IgD-negative memory B cell (primary cell): ENCODE data around the gene SHROOM3. TPM values are rescaled to one million over a fixed set of nuclear protein-coding genes. Genes with fewer than 3 reads are reported as not detected.

Source experiments
- H3K27ac Mint-ChIP-seq, 3 donors: one replicate each; pipeline ENCODE4 v1.8.0; 2020 to 2022; ENCODE audit warnings: mild to moderate bottlenecking in 3 of 3, mixed read lengths in 3 of 3, moderate library complexity in 1 of 3
- H3K27me3 Mint-ChIP-seq: one replicate; pipeline ENCODE4 v1.8.0; 2021; ENCODE audit warnings: mixed read lengths
- H3K36me3 Mint-ChIP-seq: one replicate; pipeline ENCODE4 v1.8.0; 2020; ENCODE audit warnings: mild to moderate bottlenecking, mixed read lengths
- H3K4me1 Mint-ChIP-seq, 3 donors: one replicate each; pipeline ENCODE4 v1.8.0; 2020 to 2022; ENCODE audit warnings: mixed read lengths in 3 of 3, mild to moderate bottlenecking in 1 of 3
- H3K4me3 Mint-ChIP-seq, 4 donors: one replicate each; pipeline ENCODE4 v1.8.0; 2020 to 2022; ENCODE audit warnings: mild to moderate bottlenecking in 4 of 4, mixed read lengths in 4 of 4, moderate library complexity in 3 of 4
- H3K9me3 Mint-ChIP-seq, 3 donors: one replicate each; pipeline ENCODE4 v1.8.0; 2020 to 2021; ENCODE audit warnings: mixed read lengths in 3 of 3, mild to moderate bottlenecking in 1 of 3
- polyA plus RNA-seq: library from polyadenylated mRNA; unstranded; fragments of 300-500 nt; fragmentation: Illumina TruSeq; gene quantifications from one replicate; pipeline ENCODE4 v1.2.3, GENCODE V29; 2021

SHROOM3 gene
- polyA plus RNA-seq, 1 donor from 2014 or later: not detected

DNA sequence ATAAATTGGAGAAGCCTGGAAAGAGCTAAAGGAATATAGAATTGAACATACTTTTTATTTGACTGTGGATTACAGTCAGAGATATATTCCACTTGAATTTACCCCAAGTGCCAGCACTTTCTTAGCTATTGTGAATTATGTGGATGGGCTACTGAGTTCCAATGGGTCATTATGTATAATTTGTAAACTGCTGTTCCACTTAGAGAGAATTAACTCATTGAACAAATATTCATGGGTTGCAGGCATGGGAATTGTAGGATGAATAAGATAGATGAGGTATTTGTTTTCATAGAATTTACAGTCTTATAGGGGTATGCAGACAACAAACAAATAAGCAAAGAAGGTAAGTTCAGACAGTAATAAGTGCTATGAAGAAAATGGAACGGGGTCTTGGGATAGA is 195.7 kb downstream of the SHROOM3 start:
- no peak overlapping the region for H3K4me3 Mint-ChIP-seq
- no peaks in the 10 kb centered on the region for H3K36me3 Mint-ChIP-seq
- peak overlapping the region in 1 of 3 donors; percentile 2 for H3K27ac Mint-ChIP-seq
- peaks cover 0 to 2% (median 0%) of the 10 kb centered on the region in 3 donors for H3K4me1 Mint-ChIP-seq
- H3K9me3 Mint-ChIP-seq: no peaks in the 10 kb centered on the region
- H3K27me3 Mint-ChIP-seq: peaks cover 6% of the 10 kb centered on the region

DNA sequence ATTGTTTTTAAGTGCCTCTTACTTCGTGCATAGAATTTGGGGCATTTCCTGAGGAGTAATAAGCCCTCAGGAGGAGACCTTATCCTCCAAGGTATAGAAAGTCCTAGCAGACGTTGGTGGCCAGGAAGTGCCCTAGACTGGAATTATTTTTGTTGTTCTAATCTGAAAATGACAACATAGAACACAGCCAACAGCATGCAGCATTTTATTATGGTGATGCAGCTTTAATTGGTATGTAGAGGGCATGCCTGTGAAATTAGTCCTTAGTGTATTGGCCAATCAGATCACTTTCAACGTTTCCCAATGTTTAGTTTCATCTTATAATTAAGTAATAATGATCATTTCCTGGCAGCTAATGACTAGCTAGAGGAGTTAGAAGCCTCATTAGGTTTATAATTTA is 199.2 kb downstream of the SHROOM3 start:
- no peak overlapping the region for H3K27ac Mint-ChIP-seq
- H3K4me1 Mint-ChIP-seq: peaks cover 0 to 2% (median 0%) of the 10 kb centered on the region in 3 donors
- H3K9me3 Mint-ChIP-seq: peaks cover 0 to 4% (median 0%) of the 10 kb centered on the region in 3 donors
- peaks cover 5% of the 10 kb centered on the region for H3K27me3 Mint-ChIP-seq
- no peak overlapping the region for H3K4me3 Mint-ChIP-seq
- no peaks in the 10 kb centered on the region for H3K36me3 Mint-ChIP-seq

DNA sequence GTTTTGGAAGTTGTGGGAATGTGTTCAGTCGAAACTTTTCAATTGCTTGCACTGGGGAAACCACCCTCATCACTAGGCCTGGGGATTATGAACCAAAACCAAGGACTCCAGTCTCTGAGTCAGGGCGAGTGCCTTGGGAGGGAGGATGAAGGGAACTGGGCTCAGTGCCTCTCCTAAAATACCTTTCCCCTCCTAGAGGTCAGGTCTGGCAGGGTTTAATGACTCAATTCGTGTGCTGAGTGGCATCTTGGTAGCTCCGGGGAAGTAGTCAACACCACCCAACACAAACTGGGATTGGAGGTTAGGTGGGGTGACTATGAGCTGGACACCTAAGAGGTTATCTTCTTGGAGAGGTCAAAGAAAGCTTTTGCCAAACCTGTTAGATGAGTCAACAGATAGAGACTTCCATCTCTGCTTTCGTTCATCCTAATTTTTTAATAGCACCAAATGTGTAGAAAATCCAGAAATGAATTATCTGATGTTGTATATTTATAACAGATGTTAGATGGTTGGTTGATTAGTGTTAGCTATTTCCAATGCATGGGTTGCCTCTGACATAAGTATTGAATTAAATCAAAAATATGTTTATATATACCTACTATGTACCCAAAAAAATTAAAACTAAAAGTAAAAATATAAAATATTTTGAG is 202.8 kb downstream of the SHROOM3 start:
- Mint-ChIP-seq H3K27ac (no peak overlapping the region), H3K4me3 (no peak overlapping the region), H3K9me3 (peaks cover 0 to 5% (median 0%) of the 10 kb centered on the region in 3 donors), H3K27me3 (peaks cover 8% of the 10 kb centered on the region), H3K36me3 (no peaks in the 10 kb centered on the region), H3K4me1 (peaks cover 0 to 4% (median 4%) of the 10 kb centered on the region in 3 donors)

DNA sequence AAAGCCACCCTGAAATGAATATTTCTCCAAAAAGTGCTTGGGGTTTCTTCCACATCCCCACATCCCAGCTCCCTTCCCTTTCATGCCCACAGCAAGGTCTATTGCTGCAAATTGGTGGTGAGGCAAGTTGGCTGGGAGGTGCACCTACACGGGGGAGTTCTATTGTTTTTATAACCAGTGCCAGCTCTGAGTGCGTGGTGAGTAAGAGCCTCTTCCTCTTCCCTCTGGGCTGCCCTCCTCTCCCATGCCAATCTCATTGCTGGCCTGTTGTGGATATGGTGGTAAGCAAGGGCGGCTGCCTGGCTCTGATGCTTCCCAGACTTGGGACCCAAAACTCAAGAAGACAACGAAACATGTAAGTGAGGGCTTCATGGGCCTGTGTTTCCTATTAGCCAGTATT is 204.3 kb downstream of the SHROOM3 start:
- no peaks in the 10 kb centered on the region for H3K36me3 Mint-ChIP-seq
- peaks cover 0 to 5% (median 0%) of the 10 kb centered on the region in 3 donors for H3K9me3 Mint-ChIP-seq
- peak overlapping the region in 1 of 4 donors; percentile 4 for H3K4me3 Mint-ChIP-seq
- no peak overlapping the region for H3K27ac Mint-ChIP-seq
- H3K27me3 Mint-ChIP-seq: peaks cover 8% of the 10 kb centered on the region
- H3K4me1 Mint-ChIP-seq: peaks cover 0 to 6% (median 4%) of the 10 kb centered on the region in 3 donors

DNA sequence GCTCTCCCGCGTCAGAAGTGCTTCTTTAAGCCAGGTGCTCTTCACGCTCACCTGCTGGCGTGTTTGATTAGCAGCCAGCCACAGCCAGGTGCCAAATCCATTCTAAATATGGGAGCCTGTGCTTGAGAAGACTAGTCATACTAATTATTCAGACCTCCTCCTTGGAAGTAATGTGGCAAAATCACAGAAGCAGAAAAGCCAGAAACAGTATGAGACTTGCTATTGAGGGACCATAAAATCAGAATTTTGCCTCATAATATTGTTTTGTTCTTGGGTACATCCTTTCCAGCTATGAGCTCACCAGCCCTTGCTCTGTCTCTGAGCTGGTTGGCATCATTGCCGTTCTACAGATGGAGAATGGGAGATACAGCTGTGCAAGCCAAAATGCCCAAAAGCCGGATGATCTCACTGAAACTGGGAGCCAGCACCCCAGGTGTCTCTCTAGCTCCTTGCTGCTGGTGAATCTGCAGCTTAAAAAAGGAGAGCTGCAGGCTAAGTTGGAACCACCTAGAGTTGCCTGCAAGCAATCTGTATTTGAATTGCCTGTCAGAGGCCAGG is 205.4 kb downstream of the SHROOM3 start:
- H3K9me3 Mint-ChIP-seq: peaks cover 0 to 5% (median 0%) of the 10 kb centered on the region in 3 donors
- H3K4me1 Mint-ChIP-seq: peaks cover 0 to 7% (median 4%) of the 10 kb centered on the region in 3 donors
- H3K4me3 Mint-ChIP-seq: no peak overlapping the region
- peaks cover 8% of the 10 kb centered on the region for H3K27me3 Mint-ChIP-seq
- no peak overlapping the region for H3K27ac Mint-ChIP-seq
- no peaks in the 10 kb centered on the region for H3K36me3 Mint-ChIP-seq

DNA sequence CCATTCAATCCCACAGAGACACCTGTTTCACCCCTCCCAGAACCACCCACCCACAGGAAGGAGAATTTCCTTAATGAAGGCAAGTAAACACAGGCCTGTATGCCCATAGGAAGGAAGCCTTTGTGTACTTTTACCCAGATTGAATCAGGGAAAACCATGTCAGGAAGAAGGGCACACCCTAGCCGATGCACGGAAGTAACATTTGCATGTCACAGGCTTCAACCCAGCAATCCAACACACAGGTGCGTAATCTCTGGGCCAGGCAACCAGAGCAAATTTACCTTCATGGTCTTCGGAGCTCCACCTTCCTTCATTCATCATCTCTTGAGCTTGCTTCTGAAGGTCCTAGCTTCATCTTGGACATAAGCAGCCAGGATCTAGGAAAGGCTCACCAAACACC is 206.3 kb downstream of the SHROOM3 start:
- no peaks in the 10 kb centered on the region for H3K36me3 Mint-ChIP-seq
- peaks cover 0 to 4% (median 0%) of the 10 kb centered on the region in 3 donors for H3K9me3 Mint-ChIP-seq
- peaks cover 8% of the 10 kb centered on the region for H3K27me3 Mint-ChIP-seq
- peak overlapping the region in 1 of 4 donors; percentile 81 for H3K4me3 Mint-ChIP-seq
- H3K4me1 Mint-ChIP-seq: peaks cover 0 to 7% (median 4%) of the 10 kb centered on the region in 3 donors
- H3K27ac Mint-ChIP-seq: peak overlapping the region in 1 of 3 donors; percentile 69

DNA sequence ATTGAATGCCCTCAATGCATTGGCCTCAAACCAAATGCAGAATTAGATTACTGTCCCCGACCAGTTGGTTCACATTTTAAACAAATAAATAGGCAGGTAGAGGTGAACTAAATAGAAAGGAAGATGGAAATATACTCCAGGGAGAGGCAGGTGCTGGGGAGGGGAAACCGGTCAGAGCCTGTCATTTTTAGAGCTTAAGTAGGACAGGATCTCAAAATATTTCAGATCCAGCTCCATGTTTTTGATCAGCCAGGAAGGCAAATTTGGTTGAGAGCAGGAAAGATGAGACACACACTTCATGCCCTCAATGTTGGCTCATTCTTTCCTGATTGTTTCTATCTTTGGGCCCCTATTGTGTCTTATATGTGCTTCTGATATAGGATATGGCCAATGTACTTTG is 206.7 kb downstream of the SHROOM3 start:
- Mint-ChIP-seq H3K36me3 (no peaks in the 10 kb centered on the region), H3K27me3 (peaks cover 8% of the 10 kb centered on the region), H3K4me3 (no peak overlapping the region), H3K4me1 (peaks cover 0 to 7% (median 4%) of the 10 kb centered on the region in 3 donors), H3K9me3 (peaks cover 0 to 2% (median 0%) of the 10 kb centered on the region in 3 donors), H3K27ac (peak overlapping the region in 1 of 3 donors; percentile 28)

DNA sequence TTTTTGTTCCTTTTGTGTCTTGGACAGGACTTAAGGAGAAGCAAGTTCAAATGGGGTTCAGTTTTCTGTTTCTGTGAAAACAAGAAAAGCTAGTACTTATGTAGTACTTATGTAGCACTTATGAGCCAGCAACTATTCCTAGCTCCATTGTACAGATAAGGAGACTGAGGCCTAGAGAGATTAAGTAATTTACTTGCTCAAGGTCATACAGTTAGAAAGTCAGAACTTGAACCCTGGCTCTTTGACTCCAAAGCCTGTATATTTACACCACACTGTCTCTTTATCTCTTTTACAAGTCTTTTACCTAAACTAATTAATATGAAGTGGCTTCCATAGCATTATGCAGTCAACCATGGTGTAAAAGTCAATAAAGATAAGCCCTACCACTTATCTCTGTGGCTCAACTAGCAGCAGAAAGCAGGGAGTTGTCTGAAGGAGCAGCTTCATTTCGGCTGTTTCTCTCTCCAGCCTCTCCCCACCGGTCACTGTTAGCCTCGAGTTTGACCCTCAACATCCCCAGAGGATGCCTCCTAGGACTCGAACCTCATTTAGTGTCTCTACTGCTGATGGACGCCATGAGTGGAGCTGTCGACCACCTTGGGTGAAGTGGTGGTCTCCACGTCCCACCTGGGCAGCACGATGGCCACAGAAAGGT is 209.9 kb downstream of the SHROOM3 start:
- no peak overlapping the region for H3K4me3 Mint-ChIP-seq
- H3K4me1 Mint-ChIP-seq: peaks cover 0 to 7% (median 4%) of the 10 kb centered on the region in 3 donors
- no peak overlapping the region for H3K27ac Mint-ChIP-seq
- H3K36me3 Mint-ChIP-seq: no peaks in the 10 kb centered on the region
- peaks cover 5% of the 10 kb centered on the region for H3K27me3 Mint-ChIP-seq
- H3K9me3 Mint-ChIP-seq: peaks cover 0 to 3% (median 0%) of the 10 kb centered on the region in 3 donors

DNA sequence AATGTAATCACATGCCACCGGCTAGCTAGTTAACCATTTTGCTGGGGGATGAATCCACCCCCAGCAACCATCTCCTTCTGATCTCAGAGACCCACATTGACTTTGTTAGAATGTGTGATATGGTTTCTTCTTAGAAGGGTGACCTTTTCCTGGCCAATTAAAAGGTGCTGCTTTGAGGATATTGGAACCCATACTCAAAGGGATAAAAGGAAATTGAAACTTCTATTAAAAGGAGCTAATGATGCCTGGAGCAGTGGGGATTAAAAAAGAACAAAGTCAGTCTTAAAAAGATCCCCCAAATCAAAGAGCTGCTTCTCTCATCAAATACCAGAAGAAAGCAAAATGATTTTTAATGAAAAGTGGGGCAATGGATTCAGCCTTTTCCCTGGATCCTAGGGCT is 214.1 kb downstream of the SHROOM3 start:
- Mint-ChIP-seq H3K27ac (no peak overlapping the region), H3K36me3 (no peaks in the 10 kb centered on the region), H3K27me3 (no peaks in the 10 kb centered on the region), H3K4me1 (peaks cover 0 to 1% (median 0%) of the 10 kb centered on the region in 3 donors), H3K9me3 (peaks cover 0 to 6% (median 4%) of the 10 kb centered on the region in 3 donors), H3K4me3 (no peak overlapping the region)

DNA sequence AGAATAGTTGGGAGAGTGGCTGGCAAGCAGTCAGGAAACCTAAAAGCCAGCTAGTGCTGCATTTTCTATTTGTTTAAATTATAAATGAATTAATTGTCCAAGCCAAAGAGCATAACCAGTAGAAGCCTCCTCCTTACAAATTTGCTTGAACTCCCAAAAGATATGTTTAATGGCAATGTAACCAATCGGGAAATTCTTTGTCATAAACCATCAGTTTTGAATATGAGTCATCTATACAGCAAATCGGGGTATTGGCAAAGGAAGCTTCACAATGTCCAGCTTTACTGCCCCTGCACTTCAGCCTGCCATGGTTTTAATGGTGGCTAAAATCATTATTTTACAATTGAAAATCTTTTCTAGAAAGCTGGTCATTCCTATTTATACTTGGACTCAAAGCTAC is 216.6 kb downstream of the SHROOM3 start:
- Mint-ChIP-seq H3K27me3 (no peaks in the 10 kb centered on the region), H3K9me3 (peaks cover 0 to 6% (median 4%) of the 10 kb centered on the region in 3 donors), H3K4me1 (no peaks in the 10 kb centered on the region), H3K4me3 (no peak overlapping the region), H3K36me3 (no peaks in the 10 kb centered on the region), H3K27ac (no peak overlapping the region)

DNA sequence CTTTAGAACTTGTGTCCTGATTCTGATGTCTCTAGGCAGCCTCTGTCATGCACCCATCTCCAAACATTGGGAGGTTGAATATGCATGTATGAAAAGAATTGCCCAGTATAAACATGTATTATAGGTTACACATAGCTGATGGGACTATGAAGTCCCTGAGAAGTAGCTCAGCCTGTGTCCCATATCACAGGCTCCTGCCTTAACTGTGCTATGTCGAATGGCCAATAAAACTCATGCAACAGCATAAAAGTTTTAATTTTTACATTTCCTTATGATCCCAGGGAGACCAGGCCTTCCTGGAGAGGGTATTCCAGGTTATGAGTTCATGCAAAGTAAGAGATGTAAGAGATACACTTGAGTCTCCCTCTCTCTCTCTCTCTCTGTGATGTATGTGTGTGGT is 217.4 kb downstream of the SHROOM3 start:
- no peaks in the 10 kb centered on the region for H3K27me3 Mint-ChIP-seq
- H3K4me1 Mint-ChIP-seq: no peaks in the 10 kb centered on the region
- H3K4me3 Mint-ChIP-seq: no peak overlapping the region
- no peak overlapping the region for H3K27ac Mint-ChIP-seq
- H3K36me3 Mint-ChIP-seq: no peaks in the 10 kb centered on the region
- peaks cover 0 to 6% (median 4%) of the 10 kb centered on the region in 3 donors for H3K9me3 Mint-ChIP-seq

DNA sequence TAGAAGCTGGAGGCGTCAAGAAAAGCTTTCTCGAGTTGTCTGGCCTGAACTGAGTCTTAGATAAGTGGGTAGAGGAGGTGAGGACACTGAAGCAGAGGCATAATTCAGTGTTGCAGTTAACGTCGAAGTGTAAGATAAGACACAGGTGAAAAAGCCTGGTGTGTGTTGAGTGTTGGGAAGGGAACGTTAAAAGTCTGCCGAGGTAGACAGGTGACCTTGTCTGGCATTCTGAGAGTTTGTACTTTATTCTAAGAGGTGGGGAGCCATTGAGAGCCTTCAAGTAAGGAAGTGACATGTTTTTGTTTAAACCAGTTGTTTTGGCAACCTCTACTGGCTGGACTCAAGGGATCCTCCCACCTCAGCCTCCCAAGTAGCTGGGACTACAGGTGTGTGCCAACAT is 219.1 kb downstream of the SHROOM3 start:
- H3K27me3 Mint-ChIP-seq: no peaks in the 10 kb centered on the region
- H3K36me3 Mint-ChIP-seq: no peaks in the 10 kb centered on the region
- H3K4me1 Mint-ChIP-seq: no peaks in the 10 kb centered on the region
- no peak overlapping the region for H3K27ac Mint-ChIP-seq
- H3K9me3 Mint-ChIP-seq: peaks cover 0 to 6% (median 4%) of the 10 kb centered on the region in 3 donors
- no peak overlapping the region for H3K4me3 Mint-ChIP-seq

DNA sequence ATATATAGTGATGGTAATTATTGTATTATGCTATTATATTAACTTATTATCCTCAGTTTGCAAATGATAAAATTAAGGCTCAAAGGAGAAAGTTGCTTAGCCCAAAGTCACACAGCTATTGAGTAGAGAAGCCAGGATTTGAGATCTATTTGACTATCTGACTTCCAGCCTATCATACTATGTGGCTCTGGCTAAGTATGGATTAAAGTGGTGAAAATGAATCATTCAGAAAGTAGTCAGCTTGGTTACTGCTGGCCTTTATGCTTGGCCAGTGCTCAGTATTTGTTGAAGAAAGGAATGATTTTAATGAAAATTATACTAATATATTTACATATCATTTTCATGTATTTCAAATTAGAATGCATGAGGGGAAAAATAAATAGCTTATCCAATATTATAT is 219.8 kb downstream of the SHROOM3 start:
- Mint-ChIP-seq H3K36me3 (no peaks in the 10 kb centered on the region), H3K9me3 (peaks cover 0 to 6% (median 4%) of the 10 kb centered on the region in 3 donors), H3K4me3 (no peak overlapping the region), H3K27ac (no peak overlapping the region), H3K27me3 (no peaks in the 10 kb centered on the region), H3K4me1 (no peaks in the 10 kb centered on the region)

DNA sequence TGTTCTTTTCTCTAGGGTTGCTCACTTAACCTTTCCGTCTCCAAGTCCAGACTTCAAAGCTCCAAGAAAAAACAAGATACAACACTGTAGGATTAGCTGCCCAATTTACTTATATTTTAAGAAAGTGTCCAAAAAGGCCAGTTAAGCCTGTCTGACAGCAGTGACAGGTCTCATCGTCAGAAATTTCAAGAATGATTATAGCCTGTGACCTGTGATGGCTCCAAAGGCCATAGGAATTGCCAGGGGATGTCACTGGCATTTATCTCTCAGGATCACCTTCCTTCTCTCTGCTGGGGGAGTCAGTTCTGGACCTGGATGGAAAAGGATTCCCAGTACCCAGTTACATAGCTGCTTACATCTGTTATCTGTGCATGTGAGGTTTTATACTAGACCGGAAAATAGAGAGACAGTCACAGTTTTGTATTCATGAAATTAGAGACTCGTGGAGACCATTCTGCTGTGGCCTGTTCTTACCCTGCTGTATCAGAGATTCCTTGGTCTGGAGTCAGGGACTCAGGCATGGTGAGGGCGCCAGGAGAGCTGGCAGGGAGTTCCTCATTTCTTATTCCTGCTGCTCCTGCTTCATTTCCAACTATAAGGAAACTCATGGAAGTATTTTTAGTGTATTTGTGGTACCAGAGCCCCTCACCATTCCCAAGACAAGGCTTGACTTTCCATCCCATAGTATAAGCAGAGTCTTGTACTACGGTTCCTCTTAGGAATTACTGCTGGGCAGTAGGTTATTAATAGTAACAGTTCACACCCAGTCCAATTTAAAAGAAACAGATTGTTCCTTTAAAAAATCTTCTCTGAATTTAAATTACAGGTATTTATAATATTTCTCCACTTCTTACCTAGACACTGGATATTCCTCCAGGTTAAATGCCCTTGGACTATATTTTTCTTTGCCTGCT is 220.8 kb downstream of the SHROOM3 start:
- H3K27ac Mint-ChIP-seq: no peak overlapping the region
- no peaks in the 10 kb centered on the region for H3K4me1 Mint-ChIP-seq
- no peaks in the 10 kb centered on the region for H3K36me3 Mint-ChIP-seq
- H3K4me3 Mint-ChIP-seq: no peak overlapping the region
- H3K27me3 Mint-ChIP-seq: no peaks in the 10 kb centered on the region
- H3K9me3 Mint-ChIP-seq: peaks cover 0 to 2% (median under 1%) of the 10 kb centered on the region in 3 donors

DNA sequence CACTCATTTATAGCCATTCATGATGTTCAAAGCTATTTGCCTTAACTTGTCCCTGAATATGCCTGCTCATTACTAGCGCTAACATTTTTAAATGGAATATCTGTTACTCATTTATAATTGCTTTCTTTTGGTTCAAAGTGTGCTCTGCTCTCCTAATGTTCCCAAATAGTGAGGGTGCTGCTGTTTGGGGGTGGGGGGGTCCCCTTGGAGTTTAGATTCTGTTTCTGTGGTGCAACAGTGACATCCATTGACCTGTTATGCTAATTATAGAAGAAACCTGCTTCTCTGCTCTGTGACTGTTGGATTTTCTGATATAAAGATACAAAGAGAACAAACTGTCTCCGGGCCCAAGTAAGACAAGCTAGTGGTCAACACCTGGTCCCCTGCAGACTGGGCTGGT is 222.4 kb downstream of the SHROOM3 start:
- Mint-ChIP-seq H3K4me1 (no peaks in the 10 kb centered on the region), H3K27me3 (no peaks in the 10 kb centered on the region), H3K4me3 (no peak overlapping the region), H3K36me3 (no peaks in the 10 kb centered on the region), H3K9me3 (no peaks in the 10 kb centered on the region), H3K27ac (no peak overlapping the region)
